Loucy (cell line): Measurements from ENCODE around the gene SND1.

ENCODE experiments used
- CTCF ChIP-seq: fragments of 200-600 bp; sonication (generic); conservative IDR thresholded peaks from 2 replicates; pipeline ENCODE4 v1.5.1; 2014; ENCODE audit warnings: mild to moderate bottlenecking, antibody characterized with exemption, low read length
- EZH2phosphoT487 ChIP-seq: fragments of 200-600 bp; IDR thresholded peaks from 2 replicates; pipeline ENCODE4 v1.6.1; 2018; ENCODE audit warnings: antibody characterized with exemption, mild to moderate bottlenecking, moderate library complexity, borderline replicate concordance

DNA sequence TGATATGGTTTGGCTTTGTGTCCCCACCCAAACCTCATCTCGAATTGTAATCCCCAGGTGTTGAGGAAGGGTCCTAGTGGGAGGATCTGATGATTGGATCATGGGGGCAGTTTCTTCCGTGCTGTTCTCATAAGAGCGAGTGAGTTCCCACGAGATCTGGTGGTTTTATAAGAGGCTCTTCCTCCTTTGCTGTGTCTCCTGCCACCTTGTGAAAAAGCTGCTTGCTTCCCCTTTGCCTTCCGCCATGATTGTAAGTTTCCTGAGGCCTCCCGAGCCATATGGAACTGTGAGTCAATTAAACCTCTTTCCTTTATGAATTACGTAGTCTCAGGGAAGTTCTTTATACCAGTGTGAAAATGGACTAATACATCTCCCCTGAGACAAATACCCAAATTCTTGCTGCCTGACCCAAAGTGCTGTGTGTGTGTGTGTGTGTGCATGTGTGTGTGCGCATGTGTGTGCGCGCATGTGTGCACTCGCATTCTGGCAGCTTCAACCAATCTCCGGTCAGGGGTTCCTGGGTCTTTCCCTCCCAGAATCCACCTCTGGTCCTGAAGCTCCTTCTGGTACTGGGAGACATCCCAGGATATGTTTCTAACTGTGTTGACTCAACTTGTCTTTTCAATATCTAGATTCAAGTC is 477.4 kb downstream of the SND1 start:
- TF ChIP-seq CTCF (no peak), EZH2phosphoT487 (no peak)
